Ascending aorta (tissue), 2 donors: ENCODE results near the gene GUCY2D. TPM values are rescaled to one million over a fixed set of nuclear protein-coding genes. Genes with fewer than 3 reads are reported as not detected.
A peak's percentile ranks its signal among the peaks of the same experiment; 100 is the strongest.

ENCODE experiments used
- DNase-seq, 2 donors: peaks; one replicate each; pipeline ENCODE4 v3.0.0-alpha.2; 2019; ENCODE audit warnings: low spot score in 2 of 2
- H3K27ac ChIP-seq, 2 donors: fragments of 200-600 bp; sonication (generic); one replicate each; pipeline ENCODE4 v1.5.1; 2016 to 2017; ENCODE audit warnings: mild to moderate bottlenecking in 1 of 2
- H3K27me3 ChIP-seq: fragments of 200-600 bp; sonication (generic); one replicate; pipeline ENCODE4 v1.5.1; 2017
- H3K36me3 ChIP-seq, 2 donors: fragments of 200-600 bp; sonication (generic); one replicate each; pipeline ENCODE4 v1.5.1; 2016
- H3K4me1 ChIP-seq, 2 donors: fragments of 200-600 bp; sonication (generic); one replicate each; pipeline ENCODE4 v1.5.1; 2016 to 2017; ENCODE audit warnings: mild to moderate bottlenecking in 1 of 2
- H3K4me3 ChIP-seq, 2 donors: fragments of 200-600 bp; sonication (generic); one replicate each; pipeline ENCODE4 v1.5.1; 2016 to 2017; ENCODE audit warnings: mild to moderate bottlenecking in 1 of 2
- H3K9me3 ChIP-seq, 2 donors: fragments of 200-600 bp; sonication (generic); one replicate each; pipeline ENCODE4 v1.5.1; 2016
- CTCF ChIP-seq, 3 experiments: fragments of 200-600 bp in 2 of 3; fragments of 450-650 bp in 1 of 3; sonication (generic) in 2 of 3; IDR thresholded peaks; one replicate each; pipeline ENCODE4 v1.5.1; 2016 to 2019; ENCODE audit warnings: antibody characterized with exemption in 3 of 3, mild to moderate bottlenecking in 1 of 3, moderate library complexity in 1 of 3
- intact Hi-C: fragments of 100-400 bp; cut with DNase I; formaldehyde crosslinking; loops from one replicate; pipeline ENCODE4 v1.15.1; 2023
- total RNA-seq: library from RNA; depleted of rRNA; stranded (reverse); fragments of >200 nt; gene quantifications from one replicate; pipeline ENCODE4 v1.1.0, GENCODE V29; 2016

GUCY2D gene
- total RNA-seq, 1 donor from 2014 or later = not detected

GRCh38 chr17:8015957-8016631 is 13.7 kb downstream of the GUCY2D start:
- Histone ChIP-seq H3K9me3 (no peaks in the 10 kb centered on the region), H3K4me3 (peak overlapping the region; percentile 34 to 57), H3K4me1 (peaks cover 5 to 7% of the 10 kb centered on the region in 2 donors), H3K27ac (no peak overlapping the region), H3K36me3 (no peaks in the 10 kb centered on the region), H3K27me3 (peaks cover 11% of the 10 kb centered on the region)
- peak in 1 of 2 donors; percentile 60 for DNase-seq
- no peak for TF ChIP-seq CTCF (IDR thresholded peaks at IDR 0.05)
- intact Hi-C loops = no loop called here

DNA sequence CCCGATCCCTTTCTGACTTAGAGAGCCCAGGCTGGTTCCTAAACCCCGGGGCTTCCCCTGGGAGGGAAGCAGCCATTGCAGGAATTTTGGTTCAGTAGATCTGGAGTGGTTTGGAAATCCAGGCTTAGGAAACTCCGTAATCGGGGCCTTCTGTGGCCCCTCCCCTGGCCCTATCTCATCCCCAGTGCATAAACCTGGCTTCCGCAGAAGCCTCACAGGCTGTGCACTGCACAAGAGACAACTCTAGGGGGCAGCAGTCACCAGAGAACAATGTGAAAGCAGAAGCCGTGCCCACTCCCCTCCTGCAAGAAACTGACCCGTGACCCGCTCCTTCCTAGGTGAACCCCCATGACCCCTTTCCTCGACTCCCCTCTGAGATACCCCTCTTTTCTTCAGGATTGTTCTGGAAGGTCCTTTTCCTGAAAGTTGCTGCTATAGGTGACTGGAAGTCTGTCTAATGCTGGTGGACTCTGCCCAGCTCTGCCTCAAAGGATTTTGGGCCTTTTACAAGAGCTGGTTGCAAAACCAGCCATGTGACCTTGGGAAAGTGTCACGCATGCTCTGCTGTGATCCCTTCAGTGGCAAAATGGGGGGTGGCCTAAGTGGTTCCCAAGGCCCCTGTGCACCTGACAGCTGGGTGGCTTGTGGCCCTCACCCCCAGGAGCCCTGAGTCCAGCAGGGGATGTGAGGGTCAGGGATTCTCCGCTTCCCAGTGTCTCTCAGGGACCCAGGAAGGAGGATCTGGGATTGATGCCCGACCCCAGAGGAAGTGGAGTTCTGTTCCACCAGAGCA is 14.4 kb downstream of the GUCY2D start:
- Histone ChIP-seq H3K4me1 (peaks cover 5 to 7% of the 10 kb centered on the region in 2 donors), H3K36me3 (no peaks in the 10 kb centered on the region), H3K27me3 (peaks cover 11% of the 10 kb centered on the region), H3K4me3 (peak overlapping the region; percentile 34 to 57), H3K9me3 (no peaks in the 10 kb centered on the region), H3K27ac (no peak overlapping the region)
- peak in 1 of 2 donors; percentile 70 for DNase-seq
- TF ChIP-seq CTCF (IDR thresholded peaks at IDR 0.05) = peak; percentile 26 to 39 (median 28)
- intact Hi-C loops = no loop called here

DNA sequence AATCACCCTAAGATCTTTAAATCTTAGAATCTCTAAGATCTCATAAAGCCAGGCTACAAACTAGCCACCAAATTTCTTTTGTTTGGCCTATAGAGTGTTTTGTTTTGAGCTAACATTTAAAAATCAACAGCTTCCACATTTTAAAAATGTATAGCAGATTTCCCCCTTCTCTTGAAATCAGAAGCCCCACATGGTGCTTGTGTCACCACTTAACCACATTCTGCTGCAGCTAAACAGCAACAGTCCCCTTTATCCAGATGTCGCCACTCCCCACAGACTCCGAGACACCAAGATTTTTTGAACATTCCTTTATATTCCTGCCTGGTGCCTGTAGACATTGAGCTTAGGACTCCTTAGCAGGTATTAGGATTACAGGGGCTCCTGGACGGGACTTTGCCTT is 16.0 kb downstream of the GUCY2D start:
- TF ChIP-seq CTCF (IDR thresholded peaks at IDR 0.05) = no peak
- peak in 1 of 2 donors; percentile 38 for DNase-seq
- intact Hi-C loops = no loop called here

GRCh38 chr17:8019166-8019565 is 16.8 kb downstream of the GUCY2D start:
- no peak overlapping the region for H3K27ac ChIP-seq
- intact Hi-C loops = no loop called here
- H3K36me3 ChIP-seq = no peaks in the 10 kb centered on the region
- H3K4me1 ChIP-seq = peaks cover 5 to 7% of the 10 kb centered on the region in 2 donors
- DNase-seq = peak in 1 of 2 donors; percentile 49
- no peak overlapping the region for H3K4me3 ChIP-seq
- H3K27me3 ChIP-seq = peaks cover 11% of the 10 kb centered on the region
- H3K9me3 ChIP-seq = no peaks in the 10 kb centered on the region
- no peak for TF ChIP-seq CTCF (IDR thresholded peaks at IDR 0.05)

More for the DNA sequence above, 16.0 kb downstream of the GUCY2D start:
- H3K4me1 ChIP-seq = peaks cover 5 to 7% of the 10 kb centered on the region in 2 donors
- no peaks in the 10 kb centered on the region for H3K9me3 ChIP-seq
- H3K27ac ChIP-seq = no peak overlapping the region
- H3K36me3 ChIP-seq = no peaks in the 10 kb centered on the region
- peaks cover 11% of the 10 kb centered on the region for H3K27me3 ChIP-seq
- no peak overlapping the region for H3K4me3 ChIP-seq

DNA sequence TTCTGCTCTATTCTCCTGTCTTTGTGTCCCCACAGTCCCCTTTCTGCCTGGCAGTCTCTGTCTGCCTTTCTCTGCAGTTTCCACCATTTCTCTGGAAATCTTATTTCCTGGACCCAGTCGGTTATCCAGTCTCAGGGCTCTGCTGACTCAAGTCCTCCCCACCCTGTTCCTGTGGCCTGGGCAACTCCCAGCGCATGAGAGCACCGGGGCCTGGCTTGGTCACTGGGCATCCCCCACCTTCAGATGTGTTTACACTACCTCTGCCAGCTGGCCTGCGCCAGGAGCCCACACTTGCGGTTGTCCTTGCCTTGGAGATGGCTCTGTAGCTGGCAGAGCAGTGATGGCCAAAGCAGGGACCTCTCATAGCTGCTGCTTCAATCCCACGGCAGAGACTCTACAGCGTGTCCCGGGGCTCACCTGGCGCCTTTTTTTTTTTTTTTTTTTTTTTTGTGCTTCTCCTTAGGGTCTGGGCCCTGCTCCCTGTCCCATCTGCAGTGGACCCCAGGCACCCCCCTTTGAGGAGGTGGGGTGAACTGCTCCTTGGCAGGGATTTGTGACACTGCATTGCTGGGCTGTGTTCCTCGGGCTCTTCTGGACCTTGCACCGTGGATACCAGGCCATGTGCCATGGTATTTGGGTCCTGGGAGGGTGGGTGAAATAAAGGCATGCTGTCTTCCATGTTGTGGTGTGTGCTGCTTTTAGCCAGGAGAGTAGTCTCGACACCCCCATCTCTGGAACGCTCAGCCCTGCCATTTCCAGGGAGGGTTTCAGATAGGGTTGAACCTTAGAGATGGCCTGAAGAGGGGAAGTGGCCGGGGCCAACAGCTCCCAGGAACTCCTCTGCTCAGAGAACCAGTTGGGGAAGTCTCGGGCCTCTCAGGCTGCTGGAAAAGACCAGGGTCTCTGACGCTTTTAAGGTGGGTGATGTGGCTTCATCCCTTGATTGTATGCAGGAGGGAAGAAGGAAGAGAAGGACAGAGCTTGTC is 17.5 kb downstream of the GUCY2D start:
- no peaks in the 10 kb centered on the region for H3K9me3 ChIP-seq
- H3K4me3 ChIP-seq = no peak overlapping the region
- no peaks in the 10 kb centered on the region for H3K36me3 ChIP-seq
- intact Hi-C loops = no loop called here
- DNase-seq = peak in 1 of 2 donors; percentile 59
- H3K27ac ChIP-seq = no peak overlapping the region
- H3K4me1 ChIP-seq = peaks cover 5 to 7% of the 10 kb centered on the region in 2 donors
- no peak for TF ChIP-seq CTCF (IDR thresholded peaks at IDR 0.05)
- H3K27me3 ChIP-seq = peaks cover 11% of the 10 kb centered on the region
